Body of pancreas (tissue), 4 donors: Measurements from ENCODE around the gene AGBL4. TPM values are rescaled to one million over a fixed set of nuclear protein-coding genes. Genes with fewer than 3 reads are reported as not detected.

Source experiments
- ATAC-seq: fragments of 150-250 bp; one replicate; pipeline ENCODE4 v1.9.1; 2016
- DNase-seq, 4 donors: peaks; one replicate each; pipeline ENCODE4 v3.0.0-alpha.2; 2019
- H3K27ac ChIP-seq, 4 donors: fragments of 200-600 bp; sonication (generic); 1 replicate in 3 of 4; 2 replicates in 1 of 4; pipeline versions ENCODE4 v1.5.1 to v1.6.1; 2016 to 2019; ENCODE audit warnings: mild to moderate bottlenecking in 1 of 4, mixed read lengths in 1 of 4, moderate library complexity in 1 of 4
- H3K27me3 ChIP-seq, 2 donors: fragments of 200-600 bp; sonication (generic); one replicate each; pipeline ENCODE4 v1.6.0; 2016; ENCODE audit warnings: mild to moderate bottlenecking in 1 of 2
- H3K36me3 ChIP-seq, 2 donors: fragments of 200-600 bp; sonication (generic); replicated peaks in 1 of 2; 2 replicates each; pipeline ENCODE4 v1.5.1; 2016; ENCODE audit warnings: low read depth in 2 of 2; ENCODE audit not compliant: insufficient read depth in 1 of 2
- H3K4me1 ChIP-seq: fragments of 200-600 bp; sonication (generic); one replicate; pipeline ENCODE4 v1.6.0; 2016
- H3K4me3 ChIP-seq, 2 donors: fragments of 200-600 bp; sonication (generic); 1 replicate in 1 of 2; 2 replicates in 1 of 2; pipeline ENCODE4 v1.5.1; 2016 to 2019
- H3K9me3 ChIP-seq, 3 donors: fragments of 200-600 bp; sonication (generic); 1 replicate in 2 of 3; 2 replicates in 1 of 3; pipeline ENCODE4 v1.5.1; 2016
- CTCF ChIP-seq, 7 experiments: fragments of 450-650 bp in 4 of 7; fragments of 200-600 bp in 3 of 7; sonication (generic) in 3 of 7; IDR thresholded peaks; one replicate each; pipeline ENCODE4 v1.5.1; 2016 to 2019; ENCODE audit warnings: antibody characterized with exemption in 7 of 7
- POLR2A ChIP-seq, 3 donors: fragments of 450-650 bp; IDR thresholded peaks; one replicate each; pipeline ENCODE4 v1.6.1; 2016; ENCODE audit warnings: antibody characterized with exemption in 3 of 3, mild to moderate bottlenecking in 2 of 3
- whole genome bisulfite sequencing, 2 donors: methylation state at CpG; one replicate each; pipeline ENCODE4 v1.1.5; 2017; 5-methylcytosine and 5-hydroxymethylcytosine counted together
- intact Hi-C: fragments of 100-400 bp; cut with DNase I; formaldehyde crosslinking; loops from one replicate; pipeline ENCODE4 v1.15.1; 2023
- total RNA-seq, 2 donors: library from RNA; depleted of rRNA; stranded (reverse); fragments of >200 nt; gene quantifications; one replicate each; pipeline ENCODE4 v1.1.0, GENCODE V29; 2016

The AGBL4 gene
- total RNA-seq, 2 donors from 2014 or later: 0.33 to 0.78 TPM

DNA sequence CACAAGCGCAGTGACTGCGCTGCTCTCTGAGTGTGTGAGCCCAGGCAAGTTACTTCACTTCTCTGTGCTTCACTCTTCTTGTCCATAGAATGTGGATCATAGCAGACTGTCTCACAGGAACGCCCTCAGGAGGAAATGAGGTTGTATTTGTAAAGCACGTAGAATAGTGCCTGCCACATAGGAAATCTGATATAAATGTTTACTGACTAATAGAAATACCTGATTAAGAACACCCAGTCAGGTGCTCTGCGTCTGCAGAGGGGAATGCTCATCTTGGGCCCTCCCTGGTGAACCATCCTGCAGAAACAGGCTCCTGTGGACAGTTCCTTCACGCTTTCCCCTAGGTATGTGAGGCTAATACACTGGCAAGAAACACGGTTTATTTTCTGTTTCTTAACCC is 1347.4 kb downstream of the AGBL4 start:
- intact Hi-C loops: loop anchor here (10.0 kb wide), 1 partner anchor 138 kb away; no protein-coding TSS in a partner anchor

GRCh38 chr1:48675251-48675650 is 1348.5 kb downstream of the AGBL4 start:
- WGBS, 2 donors: 56 to 66% methylated on average over 3 of the region's 3 CpGs
- H3K9me3 ChIP-seq: no peaks in the 10 kb centered on the region
- H3K36me3 ChIP-seq: no peaks in the 10 kb centered on the region
- H3K4me1 ChIP-seq: no peaks in the 10 kb centered on the region
- H3K27ac ChIP-seq: no peak overlapping the region
- no peak for DNase-seq
- ATAC-seq: no peak
- intact Hi-C loops: loop anchor here (10.0 kb wide), 1 partner anchor 140 kb away; no protein-coding TSS in a partner anchor
- TF ChIP-seq CTCF (IDR thresholded peaks at IDR 0.05) (no peak), POLR2A (IDR thresholded peaks at IDR 0.05) (no peak)
- H3K4me3 ChIP-seq: no peak overlapping the region
- H3K27me3 ChIP-seq: no peaks in the 10 kb centered on the region

More for the DNA sequence above, 1347.4 kb downstream of the AGBL4 start:
- H3K36me3 ChIP-seq: no peaks in the 10 kb centered on the region
- no peaks in the 10 kb centered on the region for H3K9me3 ChIP-seq
- TF ChIP-seq CTCF (IDR thresholded peaks at IDR 0.05): no peak
- TF ChIP-seq POLR2A (IDR thresholded peaks at IDR 0.05): no peak
- no peak for DNase-seq
- no peaks in the 10 kb centered on the region for H3K4me1 ChIP-seq
- ATAC-seq: no peak
- WGBS, 2 donors: 60 to 71% methylated on average over 5 to 7 of the region's 7 CpGs
- no peak overlapping the region for H3K4me3 ChIP-seq
- no peaks in the 10 kb centered on the region for H3K27me3 ChIP-seq
- H3K27ac ChIP-seq: no peak overlapping the region

- H3K27me3 ChIP-seq: no peaks in the 10 kb centered on the region
- H3K4me1 ChIP-seq: no peaks in the 10 kb centered on the region
- no peaks in the 10 kb centered on the region for H3K36me3 ChIP-seq
- 58 to 73% methylated on average over 2 of the region's 2 CpGs for WGBS, 2 donors
- no peak for ATAC-seq
- H3K9me3 ChIP-seq: no peaks in the 10 kb centered on the region
- intact Hi-C loops: loop anchor here (10.0 kb wide), 1 partner anchor 140 kb away; no protein-coding TSS in a partner anchor
- no peak overlapping the region for H3K4me3 ChIP-seq
- no peak overlapping the region for H3K27ac ChIP-seq
- DNase-seq: no peak
- no peak for TF ChIP-seq CTCF (IDR thresholded peaks at IDR 0.05)
- no peak for TF ChIP-seq POLR2A (IDR thresholded peaks at IDR 0.05)
Measured at GRCh38 chr1:48674641-48675040, 1349.1 kb downstream of the AGBL4 start.

DNA sequence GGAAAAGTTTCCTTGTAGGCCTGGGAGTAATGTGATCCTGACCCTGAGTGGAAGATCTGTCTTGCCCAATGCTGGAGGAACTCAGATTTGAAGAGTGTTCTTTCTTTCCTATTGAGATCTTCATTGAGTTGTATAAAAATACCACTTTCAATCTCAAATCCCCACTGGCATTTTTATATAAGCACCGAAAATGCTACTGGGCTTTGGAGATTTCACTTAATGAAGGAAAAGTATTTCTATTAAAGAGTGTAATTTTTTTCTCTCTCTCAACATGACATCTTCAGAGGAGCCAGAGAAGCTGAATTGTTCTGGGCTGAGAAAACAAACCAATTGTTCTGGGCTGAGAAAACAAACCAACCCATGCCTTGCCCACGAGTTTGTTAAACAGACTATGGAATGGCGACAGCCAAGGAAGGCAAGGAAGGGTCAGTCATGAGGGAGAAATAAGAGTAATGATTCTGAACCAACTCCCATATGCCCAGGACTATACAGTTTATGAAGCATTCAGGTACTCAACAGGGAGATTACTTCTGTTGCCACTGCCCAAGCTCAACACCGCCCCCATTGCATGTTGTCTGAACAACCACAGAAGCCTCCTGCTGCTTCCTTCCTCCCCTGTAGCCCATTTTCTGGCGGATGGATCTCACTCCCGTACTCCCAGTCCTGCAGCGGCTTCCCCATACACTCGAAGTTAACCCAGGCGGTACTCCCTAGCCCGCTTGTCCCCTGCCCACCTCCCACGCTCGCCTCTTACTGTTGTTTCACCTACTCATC is 1350.2 kb downstream of the AGBL4 start:
- no peaks in the 10 kb centered on the region for H3K9me3 ChIP-seq
- no peaks in the 10 kb centered on the region for H3K4me1 ChIP-seq
- intact Hi-C loops: loop anchor here (10.0 kb wide), 1 partner anchor 141 kb away; no protein-coding TSS in a partner anchor
- TF ChIP-seq CTCF (IDR thresholded peaks at IDR 0.05) (no peak), POLR2A (IDR thresholded peaks at IDR 0.05) (no peak)
- WGBS, 2 donors: 51 to 67% methylated on average over 9 to 12 of the region's 12 CpGs
- ATAC-seq: no peak
- no peak overlapping the region for H3K4me3 ChIP-seq
- DNase-seq: no peak
- no peaks in the 10 kb centered on the region for H3K27me3 ChIP-seq
- H3K27ac ChIP-seq: no peak overlapping the region
- H3K36me3 ChIP-seq: no peaks in the 10 kb centered on the region
